ENCODE data around the gene IGFLR1.

Gene IGFLR1

DNA sequence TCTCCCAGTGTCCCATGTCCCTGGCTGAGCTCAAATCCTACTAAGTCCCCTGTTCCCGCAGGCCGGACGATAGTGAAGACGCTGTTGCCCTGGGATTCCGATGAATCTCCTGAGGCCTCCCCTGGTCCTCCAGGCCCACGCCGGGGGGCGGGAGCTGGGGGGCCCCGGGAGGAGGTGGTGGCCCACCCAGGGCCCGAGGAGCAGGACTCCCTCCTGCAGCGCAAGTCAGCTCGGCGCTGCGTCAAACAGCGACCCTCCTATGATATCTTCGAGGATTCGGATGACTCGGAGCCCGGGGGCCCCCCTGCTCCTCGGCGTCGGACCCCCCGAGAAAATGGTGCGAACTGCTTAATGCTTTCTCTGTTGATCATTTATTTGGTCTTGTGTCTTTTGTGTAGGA lies 18.6 kb downstream of the IGFLR1 start:
- no peak for DNase-seq (ENCODE audit: low read depth in 2 of 2)

DNA sequence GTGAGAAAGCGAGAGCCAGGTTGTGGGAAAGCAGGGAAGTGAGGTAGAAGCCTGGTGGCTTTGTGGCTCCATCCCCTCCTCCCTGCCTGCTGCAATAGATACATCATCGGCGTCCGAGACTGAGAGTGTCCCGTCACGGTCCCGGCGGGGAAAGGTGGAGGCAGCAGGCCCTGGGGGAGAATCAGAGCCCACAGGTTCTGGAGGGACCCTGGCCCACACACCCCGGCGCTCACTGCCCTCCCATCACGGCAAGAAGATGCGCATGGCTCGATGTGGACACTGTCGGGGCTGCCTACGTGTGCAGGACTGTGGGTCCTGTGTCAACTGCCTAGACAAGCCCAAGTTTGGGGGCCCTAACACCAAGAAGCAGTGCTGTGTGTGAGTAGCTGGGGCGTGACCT lies 19.4 kb downstream of the IGFLR1 start:
- DNase-seq (ENCODE audit: low read depth in 2 of 2), result no peak

DNA sequence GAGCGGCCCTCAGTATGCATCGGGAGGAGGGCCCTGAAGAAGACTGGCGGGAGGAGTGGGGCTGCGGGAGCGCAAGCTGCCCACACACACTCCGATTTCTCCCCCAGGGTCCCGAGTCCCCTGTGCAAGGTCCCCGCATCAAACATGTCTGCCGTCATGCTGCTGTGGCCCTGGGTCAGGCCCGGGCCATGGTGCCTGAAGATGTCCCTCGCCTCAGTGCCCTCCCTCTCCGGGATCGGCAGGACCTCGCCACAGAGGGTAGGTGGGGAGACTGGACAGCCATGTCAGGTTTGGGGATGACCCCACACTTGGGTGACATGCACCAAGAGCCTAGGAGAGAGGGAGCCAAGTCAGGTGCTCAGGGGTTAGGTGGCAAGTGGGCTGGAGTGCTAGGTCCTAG lies 19.8 kb downstream of the IGFLR1 start:
- no peak for DNase-seq (ENCODE audit: low read depth in 2 of 2)

DNA sequence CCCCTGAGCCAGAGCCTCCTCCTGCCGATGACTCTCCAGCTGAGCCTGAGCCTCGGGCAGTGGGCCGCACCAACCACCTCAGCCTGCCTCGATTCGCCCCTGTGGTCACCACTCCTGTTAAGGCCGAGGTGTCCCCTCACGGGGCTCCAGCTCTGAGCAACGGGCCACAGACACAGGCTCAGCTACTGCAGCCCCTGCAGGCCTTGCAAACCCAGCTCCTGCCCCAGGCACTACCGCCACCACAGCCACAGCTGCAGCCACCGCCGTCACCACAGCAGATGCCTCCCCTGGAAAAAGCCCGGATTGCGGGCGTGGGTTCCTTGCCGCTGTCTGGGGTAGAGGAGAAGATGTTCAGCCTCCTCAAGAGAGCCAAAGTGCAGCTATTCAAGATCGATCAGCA lies 20.9 kb downstream of the IGFLR1 start:
- no peak for DNase-seq (ENCODE audit: low read depth in 2 of 2)

GRCh38 chr19:35720648-35721047 lies 21.6 kb downstream of the IGFLR1 start:
- no peak for DNase-seq (ENCODE audit: low read depth in 2 of 2)

DNA sequence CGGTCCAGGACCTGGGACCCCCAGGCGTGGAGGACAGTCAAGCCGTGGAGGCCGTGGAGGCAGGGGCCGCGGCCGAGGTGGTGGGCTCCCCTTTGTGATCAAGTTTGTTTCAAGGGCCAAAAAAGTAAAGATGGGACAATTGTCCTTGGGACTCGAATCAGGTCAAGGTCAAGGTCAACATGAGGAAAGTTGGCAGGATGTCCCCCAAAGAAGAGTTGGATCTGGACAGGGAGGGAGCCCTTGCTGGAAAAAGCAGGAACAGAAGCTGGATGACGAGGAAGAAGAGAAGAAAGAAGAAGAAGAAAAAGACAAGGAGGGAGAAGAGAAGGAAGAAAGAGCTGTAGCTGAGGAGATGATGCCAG lies 22.1 kb downstream of the IGFLR1 start:
- DNase-seq (ENCODE audit: low read depth in 2 of 2), result no peak

- DNase-seq (ENCODE audit: low read depth in 2 of 2), result no peak
These were observed 22.7 kb downstream of the IGFLR1 start for GRCh38 chr19:35719402-35720162.

GRCh38 chr19:35718345-35719041 lies 23.8 kb downstream of the IGFLR1 start:
- DNase-seq (ENCODE audit: low read depth in 2 of 2), result peak in 1 of 2 experiments; percentile 62

DNA sequence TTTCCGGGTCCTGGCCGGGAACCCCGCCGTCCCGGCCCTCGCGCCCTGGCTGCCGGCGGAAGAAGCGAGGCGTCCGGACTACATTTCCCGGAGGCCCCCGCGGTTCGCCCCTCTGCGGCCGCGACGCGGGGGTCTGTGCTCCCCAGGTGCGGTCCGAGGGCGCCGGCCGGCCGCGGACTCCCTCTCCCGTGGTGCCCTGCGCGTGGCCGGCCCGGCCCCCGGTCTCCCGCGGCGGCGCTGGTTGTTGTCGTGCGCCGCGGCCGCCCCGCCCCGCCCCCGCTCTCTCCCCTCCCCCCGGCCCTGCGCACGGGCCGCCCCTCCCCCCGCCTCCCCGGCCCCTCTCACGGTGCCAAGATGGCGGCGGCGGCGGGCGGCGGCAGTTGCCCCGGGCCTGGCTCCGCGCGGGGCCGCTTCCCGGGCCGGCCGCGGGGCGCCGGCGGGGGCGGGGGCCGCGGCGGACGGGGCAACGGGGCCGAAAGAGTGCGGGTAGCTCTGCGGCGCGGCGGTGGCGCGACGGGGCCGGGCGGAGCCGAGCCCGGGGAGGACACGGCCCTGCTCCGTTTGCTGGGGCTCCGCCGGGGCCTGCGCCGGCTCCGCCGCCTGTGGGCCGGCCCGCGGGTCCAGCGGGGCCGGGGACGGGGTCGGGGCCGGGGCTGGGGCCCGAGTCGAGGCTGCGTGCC lies 24.4 kb downstream of the IGFLR1 start, which contains the start of gene KMT2B:
Gene KMT2B, plus strand, starts transcription at position 339 of the 680 bp plus-strand sequence. Its CDS starts 16 bp downstream, at position 355.
- DNase-seq (ENCODE audit: low read depth in 2 of 2), result no peak

GRCh38 chr19:35716801-35717664 lies 25.2 kb downstream of the IGFLR1 start:
- peak; percentile 93 to 94 for DNase-seq (ENCODE audit: low read depth in 2 of 2)

- DNase-seq (ENCODE audit: low read depth in 2 of 2), result no peak
These were observed 26.1 kb downstream of the IGFLR1 start for GRCh38 chr19:35715981-35716800.

DNA sequence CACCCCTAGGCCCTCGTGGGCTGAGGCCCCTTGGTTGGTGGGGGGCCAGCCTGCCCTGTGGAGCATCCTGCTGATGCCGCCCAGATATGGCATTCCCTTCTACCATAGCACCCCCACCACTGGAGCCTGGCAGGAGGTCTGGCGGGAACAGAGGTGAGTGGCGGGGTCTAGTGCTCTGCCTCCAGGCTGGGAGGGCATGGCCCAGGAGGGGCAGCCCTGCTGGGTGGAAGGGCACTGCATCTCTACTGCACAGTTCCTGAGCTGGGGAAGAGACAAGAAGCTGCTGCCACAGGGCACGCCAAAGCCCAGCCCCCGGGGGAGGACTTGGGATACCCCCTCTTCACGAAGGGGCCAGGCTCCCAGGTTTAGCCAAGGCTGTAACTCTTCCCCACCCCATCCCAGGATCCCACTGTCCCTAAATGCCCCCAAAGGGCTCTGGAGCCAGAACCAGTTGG lies 26.9 kb downstream of the IGFLR1 start:
- DNase-seq (ENCODE audit: low read depth in 2 of 2), result no peak

- DNase-seq (ENCODE audit: low read depth in 2 of 2), result no peak
These were observed 27.5 kb downstream of the IGFLR1 start for GRCh38 chr19:35714601-35715354.

GRCh38 chr19:35713904-35714495 lies 28.3 kb downstream of the IGFLR1 start:
- DNase-seq (ENCODE audit: low read depth in 2 of 2), result no peak

DNA sequence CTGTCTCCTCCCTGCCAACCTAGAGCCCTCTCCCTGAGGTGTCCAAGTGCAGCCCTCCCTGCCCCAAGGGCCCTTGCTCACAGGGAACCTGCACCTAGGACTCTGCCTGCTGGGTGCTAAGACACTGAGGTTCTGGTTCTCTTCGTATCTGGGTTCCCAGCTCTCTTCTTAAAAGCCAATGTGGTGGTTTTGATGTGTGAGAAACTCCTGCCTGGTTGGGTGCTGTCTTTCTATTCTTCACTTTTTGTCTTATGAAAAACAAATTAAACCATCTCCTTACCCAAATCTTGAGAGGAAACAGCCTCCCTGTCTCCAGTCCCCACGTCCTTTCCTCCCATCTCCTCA lies 28.8 kb downstream of the IGFLR1 start:
- DNase-seq (ENCODE audit: low read depth in 2 of 2), result no peak

GRCh38 chr19:35712567-35713505 lies 29.4 kb downstream of the IGFLR1 start:
- DNase-seq (ENCODE audit: low read depth in 2 of 2), result peak; percentile 62 to 83

DNA sequence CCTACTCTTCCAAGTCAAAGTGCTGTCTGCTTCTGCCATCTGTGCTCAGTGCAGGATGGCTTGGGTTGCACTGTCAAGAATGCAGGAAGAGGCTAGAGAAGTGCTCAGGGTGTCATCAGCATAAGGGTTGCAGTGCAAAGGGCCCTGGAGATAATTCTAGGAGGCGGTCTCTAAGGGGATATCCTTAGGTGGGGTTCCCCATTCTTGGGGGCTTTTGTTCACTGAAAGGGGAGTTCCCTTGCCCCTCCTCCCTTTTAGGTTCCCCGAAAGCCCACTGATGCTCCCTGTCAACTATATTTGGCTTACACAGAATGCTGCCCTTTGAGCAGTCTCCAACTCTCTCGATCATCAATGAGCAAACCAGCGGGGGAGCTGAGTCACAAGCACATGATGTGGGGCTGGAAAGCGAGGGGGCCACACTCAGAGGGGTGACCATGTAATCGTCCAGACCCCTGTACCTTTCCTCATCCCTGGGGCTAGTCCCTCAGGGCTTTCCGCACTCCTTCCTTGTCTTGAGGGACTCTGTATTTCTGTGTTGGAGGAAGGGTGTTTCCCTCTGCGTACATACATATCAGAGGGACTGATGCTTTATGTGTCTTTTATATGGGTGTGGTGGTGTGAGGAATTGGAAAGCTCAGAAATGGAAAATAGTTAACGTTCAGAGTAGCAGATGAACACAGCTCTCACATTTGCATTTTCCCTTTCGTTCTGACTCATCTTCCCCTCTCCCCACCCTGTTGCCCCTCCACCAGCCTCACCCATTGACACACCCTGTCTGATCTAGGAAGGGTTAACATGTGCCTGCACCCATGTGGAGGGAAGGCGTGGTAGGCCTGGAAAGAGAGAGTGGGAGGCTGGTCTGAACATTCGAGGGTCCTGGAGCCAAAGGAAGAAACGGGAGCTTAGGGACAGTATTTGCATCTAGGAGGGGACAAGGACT lies 31.2 kb downstream of the IGFLR1 start:
- DNase-seq (ENCODE audit: low read depth in 2 of 2), result peak in 1 of 2 experiments; percentile 43
